SK-N-SH treated with all-trans-retinoic acid at 6 μM for 48 hours (cell line): Measurements from ENCODE around the gene FAF2.
A peak's percentile ranks its signal among the peaks of the same experiment; 100 is the strongest.

ENCODE experiments used
- ATAC-seq: fragments of 200-7000 bp; cut with Tn5 transposase; 3 replicates; pipeline ENCODE4 v1.9.1; 2020; ENCODE audit warnings: mild to moderate bottlenecking, moderate library complexity
- ARNTL ChIP-seq: fragments of 450-650 bp; formaldehyde crosslinking; IDR thresholded peaks from 2 replicates; pipeline ENCODE4 v1.5.0; 2020; ENCODE audit warnings: low read depth, mild to moderate bottlenecking, moderate library complexity, borderline replicate concordance
- BACH2 ChIP-seq: fragments of 250-450 bp; sonication (Bioruptor Pico); IDR thresholded peaks from 2 replicates; pipeline ENCODE4 v1.9.0; 2021; ENCODE audit warnings: mild to moderate bottlenecking, borderline replicate concordance
- CREB5 ChIP-seq: fragments of 250-450 bp; sonication (Bioruptor Pico); IDR thresholded peaks from 2 replicates; pipeline ENCODE4 v1.5.1; 2020; ENCODE audit warnings: low read depth, mild to moderate bottlenecking, moderate library complexity
- CSDC2 ChIP-seq: fragments of 250-450 bp; sonication (Bioruptor Pico); IDR thresholded peaks from 2 replicates; pipeline ENCODE4 v1.5.0; 2020; ENCODE audit warnings: mild to moderate bottlenecking, moderate library complexity
- CSRNP3 ChIP-seq: fragments of 250-450 bp; sonication (Bioruptor Pico); IDR thresholded peaks from 2 replicates; pipeline ENCODE4 v1.5.1; 2021; ENCODE audit warnings: mild to moderate bottlenecking, moderate library complexity
- ESRRG ChIP-seq: fragments of 250-450 bp; sonication (Bioruptor Pico); IDR thresholded peaks from 2 replicates; pipeline ENCODE4 v1.6.1; 2021; ENCODE audit warnings: mild to moderate bottlenecking
- GLIS3 ChIP-seq: fragments of 250-450 bp; sonication (Bioruptor Pico); IDR thresholded peaks from 2 replicates; pipeline ENCODE4 v1.5.0; 2020; ENCODE audit warnings: mild to moderate bottlenecking, moderate library complexity
- ISL1 ChIP-seq: fragments of 250-450 bp; sonication (Bioruptor Pico); IDR thresholded peaks from 2 replicates; pipeline ENCODE4 v2.1.2; 2022; ENCODE audit warnings: mild to moderate bottlenecking, moderate library complexity
- OSR1 ChIP-seq: fragments of 250-450 bp; sonication (Bioruptor Pico); IDR thresholded peaks from 2 replicates; pipeline ENCODE4 v1.8.0; 2022; ENCODE audit warnings: moderate library complexity, mild to moderate bottlenecking, inconsistent platforms
- PATZ1 ChIP-seq: fragments of 250-450 bp; sonication (Bioruptor Pico); IDR thresholded peaks from 2 replicates; pipeline ENCODE4 v1.8.0; 2020; ENCODE audit warnings: mild to moderate bottlenecking, moderate library complexity, borderline replicate concordance
- POU6F1 ChIP-seq: fragments of 250-450 bp; sonication (Bioruptor Pico); IDR thresholded peaks from 2 replicates; pipeline ENCODE4 v1.8.0; 2021; ENCODE audit warnings: low read depth, mild to moderate bottlenecking, moderate library complexity, borderline replicate concordance
- PPARA ChIP-seq: fragments of 250-450 bp; sonication (Bioruptor Pico); IDR thresholded peaks from 2 replicates; pipeline ENCODE4 v1.5.0; 2020; ENCODE audit warnings: mild to moderate bottlenecking, borderline replicate concordance
- RARB ChIP-seq: fragments of 250-450 bp; sonication (Bioruptor Pico); IDR thresholded peaks from 2 replicates; pipeline ENCODE4 v1.8.0; 2021; ENCODE audit warnings: mild to moderate bottlenecking, moderate library complexity
- SNAI2 ChIP-seq: fragments of 250-450 bp; sonication (Bioruptor Pico); IDR thresholded peaks from 2 replicates; pipeline ENCODE4 v1.5.0; 2020; ENCODE audit warnings: mild to moderate bottlenecking, moderate library complexity
- TCF4 ChIP-seq: fragments of 250-450 bp; sonication (Bioruptor Pico); IDR thresholded peaks from 2 replicates; pipeline ENCODE4 v1.8.0; 2021; ENCODE audit warnings: mild to moderate bottlenecking, moderate library complexity, borderline replicate concordance
- TOX ChIP-seq: fragments of 250-450 bp; sonication (Bioruptor Pico); IDR thresholded peaks from 2 replicates; pipeline ENCODE4 v1.8.0; 2021; ENCODE audit warnings: mild to moderate bottlenecking, moderate library complexity, borderline replicate concordance
- ZC3H10 ChIP-seq: fragments of 250-450 bp; sonication (Bioruptor Pico); IDR thresholded peaks from 2 replicates; pipeline ENCODE4 v1.5.1; 2021; ENCODE audit warnings: mild to moderate bottlenecking, moderate library complexity
- ZFP3 ChIP-seq: fragments of 250-450 bp; sonication (Bioruptor Pico); IDR thresholded peaks from 2 replicates; pipeline ENCODE4 v1.5.0; 2020; ENCODE audit warnings: mild to moderate bottlenecking, moderate library complexity
- ZFP30 ChIP-seq: fragments of 450-650 bp; formaldehyde crosslinking; IDR thresholded peaks from 2 replicates; pipeline ENCODE4 v1.5.0; 2022; ENCODE audit warnings: mild to moderate bottlenecking, moderate library complexity
- ZNF565 ChIP-seq: fragments of 450-650 bp; formaldehyde crosslinking; conservative IDR thresholded peaks from 2 replicates; pipeline ENCODE4 v1.5.0; 2020; ENCODE audit warnings: low read depth, mild to moderate bottlenecking, moderate library complexity
- ZNF70 ChIP-seq: fragments of 450-650 bp; formaldehyde crosslinking; IDR thresholded peaks from 2 replicates; pipeline ENCODE4 v1.5.0; 2020; ENCODE audit warnings: mild to moderate bottlenecking, moderate library complexity
- ZNF8 ChIP-seq: fragments of 450-650 bp; formaldehyde crosslinking; IDR thresholded peaks from 2 replicates; pipeline ENCODE4 v1.5.0; 2020; ENCODE audit warnings: mild to moderate bottlenecking, moderate library complexity

Gene FAF2

GRCh38 chr5:176471098-176471497, 22.9 kb downstream of the FAF2 start (continued):
- TF ChIP-seq CSDC2 (CRISPR knock-in tag) (no peak), ARNTL (CRISPR knock-in tag) (no peak), ZFP3 (CRISPR knock-in tag) (no peak)

- TF ChIP-seq ZNF70 (no peak), TOX (CRISPR knock-in tag) (no peak), OSR1 (no peak), RARB (no peak), SNAI2 (no peak), ZC3H10 (CRISPR knock-in tag) (no peak), ESRRG (no peak), TCF4 (CRISPR knock-in tag) (no peak), ARNTL (CRISPR knock-in tag) (no peak), BACH2 (CRISPR knock-in tag) (no peak), PATZ1 (CRISPR knock-in tag) (no peak), ZNF565 (no peak), POU6F1 (no peak), CREB5 (CRISPR knock-in tag) (no peak)
- no peak for ATAC-seq
Measured at GRCh38 chr5:176473335-176474006, 25.3 kb downstream of the FAF2 start.

- no peak for TF ChIP-seq PPARA (CRISPR knock-in tag)
- TF ChIP-seq ISL1 (CRISPR knock-in tag), result peak; percentile 52
- peak; percentile 58 for ATAC-seq
Measured at GRCh38 chr5:176474476-176474875, 26.3 kb downstream of the FAF2 start.

GRCh38 chr5:176481711-176482110, 33.5 kb downstream of the FAF2 start:
- ATAC-seq, result no peak
- TF ChIP-seq CREB5 (CRISPR knock-in tag) (no peak), ZNF8 (CRISPR knock-in tag) (no peak), RARB (no peak), ARNTL (CRISPR knock-in tag) (no peak), CSRNP3 (CRISPR knock-in tag) (no peak), ZNF70 (no peak), CSDC2 (CRISPR knock-in tag) (no peak), TCF4 (CRISPR knock-in tag) (no peak)

GRCh38 chr5:176485176-176485575, 37.0 kb downstream of the FAF2 start:
- no peak for ATAC-seq
- TF ChIP-seq ZNF565 (no peak), SNAI2 (no peak), TCF4 (CRISPR knock-in tag) (no peak), ZFP30 (CRISPR knock-in tag) (no peak), CSDC2 (CRISPR knock-in tag) (no peak), ZC3H10 (CRISPR knock-in tag) (no peak), GLIS3 (CRISPR knock-in tag) (no peak)
